Measurements from ENCODE around the gene H6PD. TPM values are rescaled to one million over a fixed set of nuclear protein-coding genes. Genes with fewer than 3 reads are reported as not detected.

The H6PD gene
- total and polyA plus RNA-seq, 2 experiments from 2014 or later, result 1.2 to 4.7 TPM

DNA sequence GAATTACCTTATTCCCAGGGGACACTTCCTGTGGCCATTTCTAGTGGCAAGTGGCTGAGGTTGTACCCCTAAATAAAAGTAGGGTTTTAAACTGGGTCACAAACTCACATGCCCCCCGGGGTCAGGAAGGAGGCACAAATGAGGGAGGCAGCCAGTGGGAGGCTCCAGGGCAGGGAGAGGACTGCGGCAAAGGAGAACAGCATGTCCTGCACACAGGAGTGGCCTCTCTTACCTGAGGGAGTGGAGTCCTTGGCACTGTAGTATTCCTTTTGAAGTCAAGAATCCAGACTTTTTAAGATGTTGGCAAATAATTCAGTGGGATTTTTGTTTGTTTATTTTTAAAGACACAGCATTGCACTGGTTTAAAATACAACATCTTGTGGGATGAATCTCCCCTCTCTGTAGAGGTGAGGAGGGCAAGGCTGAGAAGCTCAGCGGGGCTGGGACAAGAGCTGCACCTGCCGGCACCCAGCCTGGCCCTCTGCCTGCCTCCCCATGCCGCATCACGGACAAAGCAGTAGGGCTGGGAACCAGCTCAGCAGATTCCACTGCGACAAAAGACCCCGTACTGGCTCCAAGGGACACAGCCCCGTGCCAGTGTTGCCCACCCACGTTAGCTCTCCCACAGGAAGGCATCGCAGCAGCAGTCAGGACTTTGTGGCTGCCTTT is 80.3 kb downstream of the H6PD start (continued):
- TF ChIP-seq, protein P1, sequence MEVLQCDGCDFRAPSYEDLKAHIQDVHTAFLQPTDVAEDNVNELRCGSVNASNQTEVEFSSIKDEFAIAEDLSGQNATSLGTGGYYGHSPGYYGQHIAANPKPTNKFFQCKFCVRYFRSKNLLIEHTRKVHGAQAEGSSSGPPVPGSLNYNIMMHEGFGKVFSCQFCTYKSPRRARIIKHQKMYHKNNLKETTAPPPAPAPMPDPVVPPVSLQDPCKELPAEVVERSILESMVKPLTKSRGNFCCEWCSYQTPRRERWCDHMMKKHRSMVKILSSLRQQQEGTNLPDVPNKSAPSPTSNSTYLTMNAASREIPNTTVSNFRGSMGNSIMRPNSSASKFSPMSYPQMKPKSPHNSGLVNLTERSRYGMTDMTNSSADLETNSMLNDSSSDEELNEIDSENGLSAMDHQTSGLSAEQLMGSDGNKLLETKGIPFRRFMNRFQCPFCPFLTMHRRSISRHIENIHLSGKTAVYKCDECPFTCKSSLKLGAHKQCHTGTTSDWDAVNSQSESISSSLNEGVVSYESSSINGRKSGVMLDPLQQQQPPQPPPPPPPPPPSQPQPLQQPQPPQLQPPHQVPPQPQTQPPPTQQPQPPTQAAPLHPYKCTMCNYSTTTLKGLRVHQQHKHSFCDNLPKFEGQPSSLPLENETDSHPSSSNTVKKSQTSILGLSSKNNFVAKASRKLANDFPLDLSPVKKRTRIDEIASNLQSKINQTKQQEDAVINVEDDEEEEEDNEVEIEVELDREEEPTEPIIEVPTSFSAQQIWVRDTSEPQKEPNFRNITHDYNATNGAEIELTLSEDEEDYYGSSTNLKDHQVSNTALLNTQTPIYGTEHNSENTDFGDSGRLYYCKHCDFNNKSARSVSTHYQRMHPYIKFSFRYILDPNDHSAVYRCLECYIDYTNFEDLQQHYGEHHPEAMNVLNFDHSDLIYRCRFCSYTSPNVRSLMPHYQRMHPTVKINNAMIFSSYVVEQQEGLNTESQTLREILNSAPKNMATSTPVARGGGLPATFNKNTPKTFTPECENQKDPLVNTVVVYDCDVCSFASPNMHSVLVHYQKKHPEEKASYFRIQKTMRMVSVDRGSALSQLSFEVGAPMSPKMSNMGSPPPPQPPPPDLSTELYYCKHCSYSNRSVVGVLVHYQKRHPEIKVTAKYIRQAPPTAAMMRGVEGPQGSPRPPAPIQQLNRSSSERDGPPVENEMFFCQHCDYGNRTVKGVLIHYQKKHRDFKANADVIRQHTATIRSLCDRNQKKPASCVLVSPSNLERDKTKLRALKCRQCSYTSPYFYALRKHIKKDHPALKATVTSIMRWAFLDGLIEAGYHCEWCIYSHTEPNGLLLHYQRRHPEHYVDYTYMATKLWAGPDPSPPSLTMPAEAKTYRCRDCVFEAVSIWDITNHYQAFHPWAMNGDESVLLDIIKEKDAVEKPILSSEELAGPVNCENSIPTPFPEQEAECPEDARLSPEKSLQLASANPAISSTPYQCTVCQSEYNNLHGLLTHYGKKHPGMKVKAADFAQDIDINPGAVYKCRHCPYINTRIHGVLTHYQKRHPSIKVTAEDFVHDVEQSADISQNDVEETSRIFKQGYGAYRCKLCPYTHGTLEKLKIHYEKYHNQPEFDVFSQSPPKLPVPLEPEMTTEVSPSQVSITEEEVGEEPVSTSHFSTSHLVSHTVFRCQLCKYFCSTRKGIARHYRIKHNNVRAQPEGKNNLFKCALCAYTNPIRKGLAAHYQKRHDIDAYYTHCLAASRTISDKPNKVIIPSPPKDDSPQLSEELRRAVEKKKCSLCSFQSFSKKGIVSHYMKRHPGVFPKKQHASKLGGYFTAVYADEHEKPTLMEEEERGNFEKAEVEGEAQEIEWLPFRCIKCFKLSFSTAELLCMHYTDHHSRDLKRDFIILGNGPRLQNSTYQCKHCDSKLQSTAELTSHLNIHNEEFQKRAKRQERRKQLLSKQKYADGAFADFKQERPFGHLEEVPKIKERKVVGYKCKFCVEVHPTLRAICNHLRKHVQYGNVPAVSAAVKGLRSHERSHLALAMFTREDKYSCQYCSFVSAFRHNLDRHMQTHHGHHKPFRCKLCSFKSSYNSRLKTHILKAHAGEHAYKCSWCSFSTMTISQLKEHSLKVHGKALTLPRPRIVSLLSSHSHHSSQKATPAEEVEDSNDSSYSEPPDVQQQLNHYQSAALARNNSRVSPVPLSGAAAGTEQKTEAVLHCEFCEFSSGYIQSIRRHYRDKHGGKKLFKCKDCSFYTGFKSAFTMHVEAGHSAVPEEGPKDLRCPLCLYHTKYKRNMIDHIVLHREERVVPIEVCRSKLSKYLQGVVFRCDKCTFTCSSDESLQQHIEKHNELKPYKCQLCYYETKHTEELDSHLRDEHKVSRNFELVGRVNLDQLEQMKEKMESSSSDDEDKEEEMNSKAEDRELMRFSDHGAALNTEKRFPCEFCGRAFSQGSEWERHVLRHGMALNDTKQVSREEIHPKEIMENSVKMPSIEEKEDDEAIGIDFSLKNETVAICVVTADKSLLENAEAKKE (CRISPR knock-in tag; IDR thresholded peaks at IDR 0.05), result no peak
- TF ChIP-seq, protein P2, sequence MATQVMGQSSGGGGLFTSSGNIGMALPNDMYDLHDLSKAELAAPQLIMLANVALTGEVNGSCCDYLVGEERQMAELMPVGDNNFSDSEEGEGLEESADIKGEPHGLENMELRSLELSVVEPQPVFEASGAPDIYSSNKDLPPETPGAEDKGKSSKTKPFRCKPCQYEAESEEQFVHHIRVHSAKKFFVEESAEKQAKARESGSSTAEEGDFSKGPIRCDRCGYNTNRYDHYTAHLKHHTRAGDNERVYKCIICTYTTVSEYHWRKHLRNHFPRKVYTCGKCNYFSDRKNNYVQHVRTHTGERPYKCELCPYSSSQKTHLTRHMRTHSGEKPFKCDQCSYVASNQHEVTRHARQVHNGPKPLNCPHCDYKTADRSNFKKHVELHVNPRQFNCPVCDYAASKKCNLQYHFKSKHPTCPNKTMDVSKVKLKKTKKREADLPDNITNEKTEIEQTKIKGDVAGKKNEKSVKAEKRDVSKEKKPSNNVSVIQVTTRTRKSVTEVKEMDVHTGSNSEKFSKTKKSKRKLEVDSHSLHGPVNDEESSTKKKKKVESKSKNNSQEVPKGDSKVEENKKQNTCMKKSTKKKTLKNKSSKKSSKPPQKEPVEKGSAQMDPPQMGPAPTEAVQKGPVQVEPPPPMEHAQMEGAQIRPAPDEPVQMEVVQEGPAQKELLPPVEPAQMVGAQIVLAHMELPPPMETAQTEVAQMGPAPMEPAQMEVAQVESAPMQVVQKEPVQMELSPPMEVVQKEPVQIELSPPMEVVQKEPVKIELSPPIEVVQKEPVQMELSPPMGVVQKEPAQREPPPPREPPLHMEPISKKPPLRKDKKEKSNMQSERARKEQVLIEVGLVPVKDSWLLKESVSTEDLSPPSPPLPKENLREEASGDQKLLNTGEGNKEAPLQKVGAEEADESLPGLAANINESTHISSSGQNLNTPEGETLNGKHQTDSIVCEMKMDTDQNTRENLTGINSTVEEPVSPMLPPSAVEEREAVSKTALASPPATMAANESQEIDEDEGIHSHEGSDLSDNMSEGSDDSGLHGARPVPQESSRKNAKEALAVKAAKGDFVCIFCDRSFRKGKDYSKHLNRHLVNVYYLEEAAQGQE (IDR thresholded peaks at IDR 0.05; ENCODE audit: unreplicated experiment), result no peak
- TF ChIP-seq POLR2AphosphoS5 (IDR thresholded peaks at IDR 0.05; ENCODE audit: low read depth) (no peak), JUNB (IDR thresholded peaks at IDR 0.05; ENCODE audit: unreplicated experiment) (no peak), STAT1 (IDR thresholded peaks at IDR 0.05; ENCODE audit: unreplicated experiment) (no peak), EZH2 (IDR thresholded peaks at IDR 0.05; ENCODE audit: low read depth, unreplicated experiment) (no peak)
- TF ChIP-seq, protein P3, sequence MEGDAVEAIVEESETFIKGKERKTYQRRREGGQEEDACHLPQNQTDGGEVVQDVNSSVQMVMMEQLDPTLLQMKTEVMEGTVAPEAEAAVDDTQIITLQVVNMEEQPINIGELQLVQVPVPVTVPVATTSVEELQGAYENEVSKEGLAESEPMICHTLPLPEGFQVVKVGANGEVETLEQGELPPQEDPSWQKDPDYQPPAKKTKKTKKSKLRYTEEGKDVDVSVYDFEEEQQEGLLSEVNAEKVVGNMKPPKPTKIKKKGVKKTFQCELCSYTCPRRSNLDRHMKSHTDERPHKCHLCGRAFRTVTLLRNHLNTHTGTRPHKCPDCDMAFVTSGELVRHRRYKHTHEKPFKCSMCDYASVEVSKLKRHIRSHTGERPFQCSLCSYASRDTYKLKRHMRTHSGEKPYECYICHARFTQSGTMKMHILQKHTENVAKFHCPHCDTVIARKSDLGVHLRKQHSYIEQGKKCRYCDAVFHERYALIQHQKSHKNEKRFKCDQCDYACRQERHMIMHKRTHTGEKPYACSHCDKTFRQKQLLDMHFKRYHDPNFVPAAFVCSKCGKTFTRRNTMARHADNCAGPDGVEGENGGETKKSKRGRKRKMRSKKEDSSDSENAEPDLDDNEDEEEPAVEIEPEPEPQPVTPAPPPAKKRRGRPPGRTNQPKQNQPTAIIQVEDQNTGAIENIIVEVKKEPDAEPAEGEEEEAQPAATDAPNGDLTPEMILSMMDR (conservative IDR thresholded peaks at IDR 0.05; ENCODE audit: low read depth in 2 of 2), result no peak
